H1 (cell line): Measurements from ENCODE around the gene DMBX1. TPM values are rescaled to one million over a fixed set of nuclear protein-coding genes. Genes with fewer than 3 reads are reported as not detected.

ENCODE experiments used
- BACH1 ChIP-seq: IDR thresholded peaks from 2 replicates; pipeline ENCODE4 v1.6.1; 2012; ENCODE audit warnings: low read length, improper control_type of control experiment
- CBX5 ChIP-seq: fragments of 300-800, 300-1000 bp; sonication (generic); IDR thresholded peaks from 2 replicates; pipeline ENCODE4 v1.7.1; 2016; ENCODE audit warnings: antibody characterized with exemption, low read length, low read depth
- CBX8 ChIP-seq: fragments of 300-800, 300-1000 bp; sonication (generic); IDR thresholded peaks from 2 replicates; pipeline ENCODE4 v1.7.1; 2016; ENCODE audit warnings: low read depth, low read length, borderline replicate concordance
- CEBPB ChIP-seq: IDR thresholded peaks from 2 replicates; pipeline ENCODE4 v1.6.1; 2012; ENCODE audit warnings: low read depth, low read length
- EGR1 ChIP-seq: IDR thresholded peaks from 2 replicates; pipeline ENCODE4 v1.6.1; 2011; ENCODE audit warnings: low read depth, low read length, borderline replicate concordance
- SAP30 ChIP-seq: fragments of 300-600 bp; sonication (generic); IDR thresholded peaks from 2 replicates; pipeline ENCODE4 v1.7.1; 2012; ENCODE audit warnings: low read length, moderate library complexity, mild to moderate bottlenecking, inconsistent platforms; ENCODE audit not compliant: insufficient read depth, insufficient replicate concordance
- SIN3A ChIP-seq, 2 experiments: IDR thresholded peaks in 1 of 2; conservative IDR thresholded peaks in 1 of 2; 2 replicates each; pipeline ENCODE4 v1.6.1; 2011 to 2012; ENCODE audit warnings: low read length in 2 of 2, improper control_type of control experiment in 1 of 2, low read depth in 1 of 2, mild to moderate bottlenecking in 1 of 2
- SRF ChIP-seq: IDR thresholded peaks from 2 replicates; pipeline ENCODE4 v1.6.1; 2011; ENCODE audit warnings: mild to moderate bottlenecking, low read depth, low read length, moderate library complexity
- YY1 ChIP-seq: IDR thresholded peaks from 2 replicates; pipeline ENCODE4 v1.6.1; 2011; ENCODE audit warnings: low read depth, mild to moderate bottlenecking, low read length
- polyA plus RNA-seq, 7 experiments: library from polyadenylated mRNA; depleted of rRNA in 3 of 7; stranded (reverse) in 5 of 7; unstranded in 2 of 7; fragments of >200 nt in 5 of 7; fragments of 200-250 nt in 2 of 7; gene quantifications; 1 replicate in 5 of 7; 2 replicates in 1 of 7; 4 replicates in 1 of 7; pipeline versions ENCODE4 v1.2.1 to v1.2.3, GENCODE V29; 2011 to 2013; ENCODE audit warnings: missing spikeins in 2 of 7, mixed read lengths in 2 of 7
- total RNA-seq: library from RNA; stranded (reverse); fragmentation: NEBNext Ultra II Directional; extraction: Animal tissue kit (Norgen Biotek cat#: 25700); gene quantifications from 2 replicates; pipeline ENCODE4 v1.2.1, GENCODE V29; 2021
- TF ChIP-seq, protein P1 (sequence below): fragments of 300-600 bp; sonication (generic); IDR thresholded peaks from 2 replicates; pipeline ENCODE4 v1.7.1; 2012; ENCODE audit warnings: low read length, moderate library complexity, mild to moderate bottlenecking, inconsistent platforms; ENCODE audit not compliant: insufficient replicate concordance

Gene DMBX1
- total and polyA plus RNA-seq, 2 of the 8 experiments (the other 6 are each of a cell fraction or from before 2014, with no cell fraction given) = 0.23 to 0.30 TPM

GRCh38 chr1:46448109-46448911 lies 41.3 kb upstream of the DMBX1 start (continued):
- TF ChIP-seq, protein P1, sequence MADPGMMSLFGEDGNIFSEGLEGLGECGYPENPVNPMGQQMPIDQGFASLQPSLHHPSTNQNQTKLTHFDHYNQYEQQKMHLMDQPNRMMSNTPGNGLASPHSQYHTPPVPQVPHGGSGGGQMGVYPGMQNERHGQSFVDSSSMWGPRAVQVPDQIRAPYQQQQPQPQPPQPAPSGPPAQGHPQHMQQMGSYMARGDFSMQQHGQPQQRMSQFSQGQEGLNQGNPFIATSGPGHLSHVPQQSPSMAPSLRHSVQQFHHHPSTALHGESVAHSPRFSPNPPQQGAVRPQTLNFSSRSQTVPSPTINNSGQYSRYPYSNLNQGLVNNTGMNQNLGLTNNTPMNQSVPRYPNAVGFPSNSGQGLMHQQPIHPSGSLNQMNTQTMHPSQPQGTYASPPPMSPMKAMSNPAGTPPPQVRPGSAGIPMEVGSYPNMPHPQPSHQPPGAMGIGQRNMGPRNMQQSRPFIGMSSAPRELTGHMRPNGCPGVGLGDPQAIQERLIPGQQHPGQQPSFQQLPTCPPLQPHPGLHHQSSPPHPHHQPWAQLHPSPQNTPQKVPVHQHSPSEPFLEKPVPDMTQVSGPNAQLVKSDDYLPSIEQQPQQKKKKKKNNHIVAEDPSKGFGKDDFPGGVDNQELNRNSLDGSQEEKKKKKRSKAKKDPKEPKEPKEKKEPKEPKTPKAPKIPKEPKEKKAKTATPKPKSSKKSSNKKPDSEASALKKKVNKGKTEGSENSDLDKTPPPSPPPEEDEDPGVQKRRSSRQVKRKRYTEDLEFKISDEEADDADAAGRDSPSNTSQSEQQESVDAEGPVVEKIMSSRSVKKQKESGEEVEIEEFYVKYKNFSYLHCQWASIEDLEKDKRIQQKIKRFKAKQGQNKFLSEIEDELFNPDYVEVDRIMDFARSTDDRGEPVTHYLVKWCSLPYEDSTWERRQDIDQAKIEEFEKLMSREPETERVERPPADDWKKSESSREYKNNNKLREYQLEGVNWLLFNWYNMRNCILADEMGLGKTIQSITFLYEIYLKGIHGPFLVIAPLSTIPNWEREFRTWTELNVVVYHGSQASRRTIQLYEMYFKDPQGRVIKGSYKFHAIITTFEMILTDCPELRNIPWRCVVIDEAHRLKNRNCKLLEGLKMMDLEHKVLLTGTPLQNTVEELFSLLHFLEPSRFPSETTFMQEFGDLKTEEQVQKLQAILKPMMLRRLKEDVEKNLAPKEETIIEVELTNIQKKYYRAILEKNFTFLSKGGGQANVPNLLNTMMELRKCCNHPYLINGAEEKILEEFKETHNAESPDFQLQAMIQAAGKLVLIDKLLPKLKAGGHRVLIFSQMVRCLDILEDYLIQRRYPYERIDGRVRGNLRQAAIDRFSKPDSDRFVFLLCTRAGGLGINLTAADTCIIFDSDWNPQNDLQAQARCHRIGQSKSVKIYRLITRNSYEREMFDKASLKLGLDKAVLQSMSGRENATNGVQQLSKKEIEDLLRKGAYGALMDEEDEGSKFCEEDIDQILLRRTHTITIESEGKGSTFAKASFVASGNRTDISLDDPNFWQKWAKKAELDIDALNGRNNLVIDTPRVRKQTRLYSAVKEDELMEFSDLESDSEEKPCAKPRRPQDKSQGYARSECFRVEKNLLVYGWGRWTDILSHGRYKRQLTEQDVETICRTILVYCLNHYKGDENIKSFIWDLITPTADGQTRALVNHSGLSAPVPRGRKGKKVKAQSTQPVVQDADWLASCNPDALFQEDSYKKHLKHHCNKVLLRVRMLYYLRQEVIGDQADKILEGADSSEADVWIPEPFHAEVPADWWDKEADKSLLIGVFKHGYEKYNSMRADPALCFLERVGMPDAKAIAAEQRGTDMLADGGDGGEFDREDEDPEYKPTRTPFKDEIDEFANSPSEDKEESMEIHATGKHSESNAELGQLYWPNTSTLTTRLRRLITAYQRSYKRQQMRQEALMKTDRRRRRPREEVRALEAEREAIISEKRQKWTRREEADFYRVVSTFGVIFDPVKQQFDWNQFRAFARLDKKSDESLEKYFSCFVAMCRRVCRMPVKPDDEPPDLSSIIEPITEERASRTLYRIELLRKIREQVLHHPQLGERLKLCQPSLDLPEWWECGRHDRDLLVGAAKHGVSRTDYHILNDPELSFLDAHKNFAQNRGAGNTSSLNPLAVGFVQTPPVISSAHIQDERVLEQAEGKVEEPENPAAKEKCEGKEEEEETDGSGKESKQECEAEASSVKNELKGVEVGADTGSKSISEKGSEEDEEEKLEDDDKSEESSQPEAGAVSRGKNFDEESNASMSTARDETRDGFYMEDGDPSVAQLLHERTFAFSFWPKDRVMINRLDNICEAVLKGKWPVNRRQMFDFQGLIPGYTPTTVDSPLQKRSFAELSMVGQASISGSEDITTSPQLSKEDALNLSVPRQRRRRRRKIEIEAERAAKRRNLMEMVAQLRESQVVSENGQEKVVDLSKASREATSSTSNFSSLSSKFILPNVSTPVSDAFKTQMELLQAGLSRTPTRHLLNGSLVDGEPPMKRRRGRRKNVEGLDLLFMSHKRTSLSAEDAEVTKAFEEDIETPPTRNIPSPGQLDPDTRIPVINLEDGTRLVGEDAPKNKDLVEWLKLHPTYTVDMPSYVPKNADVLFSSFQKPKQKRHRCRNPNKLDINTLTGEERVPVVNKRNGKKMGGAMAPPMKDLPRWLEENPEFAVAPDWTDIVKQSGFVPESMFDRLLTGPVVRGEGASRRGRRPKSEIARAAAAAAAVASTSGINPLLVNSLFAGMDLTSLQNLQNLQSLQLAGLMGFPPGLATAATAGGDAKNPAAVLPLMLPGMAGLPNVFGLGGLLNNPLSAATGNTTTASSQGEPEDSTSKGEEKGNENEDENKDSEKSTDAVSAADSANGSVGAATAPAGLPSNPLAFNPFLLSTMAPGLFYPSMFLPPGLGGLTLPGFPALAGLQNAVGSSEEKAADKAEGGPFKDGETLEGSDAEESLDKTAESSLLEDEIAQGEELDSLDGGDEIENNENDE = no peak
- TF ChIP-seq BACH1 = peak; percentile 4; the same call in 1 of the 2 replicates
- no peak for TF ChIP-seq CBX5
- 0 out of 4 replicates have a peak, but pooled peaks of 1 of the 2 experiments have one; percentile 23 for TF ChIP-seq SIN3A (conservative IDR thresholded peaks at IDR 0.05 in 1 of 2, IDR thresholded peaks at IDR 0.05 in 1 of 2; ENCODE audit: low read depth in 1 of 2, low read length in 2 of 2)
- TF ChIP-seq SAP30 = no peak
- no peak for TF ChIP-seq CEBPB
- TF ChIP-seq YY1 = no peak
- peak; percentile 22; the same call in 1 of the 2 replicates for TF ChIP-seq EGR1
- TF ChIP-seq CBX8 = no peak
- TF ChIP-seq SRF = no peak
